NCI-H526 (cell line): ENCODE measurements around the gene SORL1.

Source experiments
- DNase-seq, 2 experiments: peaks; one replicate each; lab custom pipeline; 2025; lab: John Stamatoyannopoulos, UW

The SORL1 gene

GRCh38 chr11:121508449-121508848, 56.3 kb downstream of the SORL1 start:
- no peak for DNase-seq

GRCh38 chr11:121510438-121510837, 58.3 kb downstream of the SORL1 start:
- no peak for DNase-seq

GRCh38 chr11:121512468-121513465, 60.7 kb downstream of the SORL1 start:
- no peak for DNase-seq

GRCh38 chr11:121513807-121514206, 61.7 kb downstream of the SORL1 start:
- DNase-seq = no peak

- no peak for DNase-seq
These were observed 62.6 kb downstream of the SORL1 start for GRCh38 chr11:121514432-121515334.

- DNase-seq = no peak
These were observed 63.2 kb downstream of the SORL1 start for GRCh38 chr11:121515335-121515671.

GRCh38 chr11:121517996-121518395, 65.9 kb downstream of the SORL1 start:
- DNase-seq = no peak

- DNase-seq = no peak
These were observed 68.4 kb downstream of the SORL1 start for GRCh38 chr11:121520243-121521144.

- no peak for DNase-seq
These were observed 69.3 kb downstream of the SORL1 start for GRCh38 chr11:121521145-121522042.

- DNase-seq = no peak
These were observed 70.2 kb downstream of the SORL1 start for GRCh38 chr11:121522043-121522941.

- DNase-seq = peak; percentile 100
These were observed 71.6 kb downstream of the SORL1 start for GRCh38 chr11:121523581-121524232.

GRCh38 chr11:121524233-121524631, 72.1 kb downstream of the SORL1 start:
- no peak for DNase-seq

GRCh38 chr11:121525376-121525775, 73.3 kb downstream of the SORL1 start:
- DNase-seq = no peak

- no peak for DNase-seq
These were observed 78.1 kb downstream of the SORL1 start for GRCh38 chr11:121530257-121530656.

- peak; percentile 78 to 79 for DNase-seq
These were observed 81.5 kb downstream of the SORL1 start for GRCh38 chr11:121533601-121534000.

- DNase-seq = peak; percentile 95 to 98
These were observed 82.3 kb downstream of the SORL1 start for GRCh38 chr11:121534131-121535093.

- DNase-seq = no peak
These were observed 83.1 kb downstream of the SORL1 start for GRCh38 chr11:121535129-121535796.
